ENCODE results near the gene FOXD2.
"Not testable (repeated sequence)": the region's sequence is repeated elsewhere in the genome, so short reads cannot be mapped to it uniquely, and the experiment has no call there.

The FOXD2 gene

GRCh38 chr1:47452426-47452825 is 14.6 kb downstream of the FOXD2 start (continued):
- TF ChIP-seq ZSCAN5A (tag by site-specific recombination; IDR thresholded peaks at IDR 0.05) (no peak), ZSCAN18 (tag by site-specific recombination; IDR thresholded peaks at IDR 0.05) (no peak), ZBTB1 (tag by site-specific recombination; IDR thresholded peaks at IDR 0.05) (no peak), ZNF146 (tag by site-specific recombination; IDR thresholded peaks at IDR 0.05) (no peak)

- CTCF ChIA-PET, result interaction anchor here (0.8 to 1.5 kb wide), 3 partner anchors 10 to 272 kb away, joined by 4 to 6 read pairs (median 5); no protein-coding TSS in a partner anchor
- H3K4me1 ChIP-seq (ENCODE audit: control insufficient read depth, insufficient read depth, low read length); POLR2A ChIA-PET; H3K36me3 ChIP-seq (ENCODE audit: control insufficient read depth in 2 of 2, insufficient read depth in 1 of 2, low read length in 2 of 2); H3K27ac ChIP-seq (ENCODE audit: extremely low read depth, low read depth, low read length); H3K4me3 ChIP-seq (ENCODE audit: low read depth, low read length); H3K9me3 ChIP-seq (ENCODE audit: control insufficient read depth, insufficient read depth, low read depth, low read length): not testable (repeated sequence)
- peak; percentile 29; the same call in 1 of the 2 replicates for TF ChIP-seq PRDM10 (tag by site-specific recombination; IDR thresholded peaks at IDR 0.05)
These were observed 16.1 kb downstream of the FOXD2 start for GRCh38 chr1:47453910-47454309.

- Histone ChIP-seq H3K9me3 (ENCODE audit: control insufficient read depth, insufficient read depth, low read depth, low read length) (no peaks in the 10 kb centered on the region), H3K36me3 (ENCODE audit: control insufficient read depth in 2 of 2, insufficient read depth in 1 of 2, low read length in 2 of 2) (no peaks in the 10 kb centered on the region), H3K4me3 (ENCODE audit: low read depth, low read length) (no peak overlapping the region), H3K4me1 (ENCODE audit: control insufficient read depth, insufficient read depth, low read length) (no peaks in the 10 kb centered on the region), H3K27ac (ENCODE audit: extremely low read depth, low read depth, low read length) (no peak overlapping the region)
- ChIA-PET POLR2A (no interaction called here), CTCF (no interaction called here)
- TF ChIP-seq MEIS1 (CRISPR knock-in tag; IDR thresholded peaks at IDR 0.05; ENCODE audit: borderline replicate concordance) (no peak), ZNF146 (tag by site-specific recombination; IDR thresholded peaks at IDR 0.05) (peak; percentile 100), ZNF580 (tag by site-specific recombination; IDR thresholded peaks at IDR 0.05) (peak; percentile 68)
These were observed 18.4 kb downstream of the FOXD2 start for GRCh38 chr1:47456250-47456649.

GRCh38 chr1:47457547-47457946 is 19.7 kb downstream of the FOXD2 start:
- H3K4me1 ChIP-seq (ENCODE audit: control insufficient read depth, insufficient read depth, low read length); H3K36me3 ChIP-seq (ENCODE audit: control insufficient read depth in 2 of 2, insufficient read depth in 1 of 2, low read length in 2 of 2); H3K4me3 ChIP-seq (ENCODE audit: low read depth, low read length); POLR2A ChIA-PET; H3K27ac ChIP-seq (ENCODE audit: extremely low read depth, low read depth, low read length); H3K9me3 ChIP-seq (ENCODE audit: control insufficient read depth, insufficient read depth, low read depth, low read length): not testable (repeated sequence)
- TF ChIP-seq ZNF140 (tag by site-specific recombination; IDR thresholded peaks at IDR 0.05) (0 out of 2 replicates have a peak, but pooled peaks have one; percentile 4), ZNF335 (tag by site-specific recombination; conservative IDR thresholded peaks at IDR 0.05) (0 out of 2 replicates have a peak, but pooled peaks have one; percentile 31)
- CTCF ChIA-PET, result interaction anchor here (2.2 kb wide), 1 partner anchor 20 kb away, joined by 5 read pairs; no protein-coding TSS in a partner anchor
